GM23338 (cell line): ENCODE measurements around the gene XPC.

Experiments used
- CREB1 ChIP-seq: fragments of 250-450 bp; sonication (Bioruptor Pico); IDR thresholded peaks from 2 replicates; pipeline ENCODE4 v1.5.0; 2020; ENCODE audit warnings: low read depth, mild to moderate bottlenecking, moderate library complexity
- CTCF ChIP-seq, 2 experiments: fragments of 200-600 bp in 1 of 2; sonication (generic) in 1 of 2; conservative IDR thresholded peaks; 2 replicates each; pipeline versions ENCODE4 v1.5.1 to v1.6.1; 2016 to 2017; ENCODE audit warnings: antibody characterized with exemption in 2 of 2, low read depth in 2 of 2, mild to moderate bottlenecking in 2 of 2, moderate library complexity in 1 of 2
- EZH2 ChIP-seq: fragments of 200-600 bp; sonication (generic); IDR thresholded peaks from one replicate; pipeline ENCODE4 v1.8.0; 2017; ENCODE audit warnings: antibody characterized with exemption, mild to moderate bottlenecking, low read depth; ENCODE audit not compliant: unreplicated experiment
- EZH2phosphoT487 ChIP-seq: fragments of 200-600 bp; sonication (generic); IDR thresholded peaks from one replicate; pipeline ENCODE4 v1.8.1; 2018; ENCODE audit warnings: antibody characterized with exemption; ENCODE audit not compliant: unreplicated experiment
- JUNB ChIP-seq: IDR thresholded peaks from one replicate; pipeline ENCODE4 v1.6.1; 2016; ENCODE audit warnings: antibody characterized with exemption; ENCODE audit not compliant: unreplicated experiment
- NANOG ChIP-seq: IDR thresholded peaks from 2 replicates; pipeline ENCODE4 v1.6.1; 2016; ENCODE audit warnings: antibody characterized with exemption, borderline replicate concordance
- POLR2AphosphoS5 ChIP-seq: IDR thresholded peaks from 2 replicates; pipeline ENCODE4 v1.6.1; 2016; ENCODE audit warnings: antibody characterized with exemption, low read depth
- ZNF114 ChIP-seq: fragments of 250-450 bp; sonication (Bioruptor Pico); IDR thresholded peaks from 2 replicates; pipeline ENCODE4 v1.5.0; 2020; ENCODE audit warnings: mild to moderate bottlenecking, moderate library complexity
- ZNF331 ChIP-seq: fragments of 250-450 bp; sonication (Bioruptor Pico); IDR thresholded peaks from 2 replicates; pipeline ENCODE4 v1.5.0; 2020; ENCODE audit warnings: low read depth, mild to moderate bottlenecking, moderate library complexity
- TF ChIP-seq, protein P1 (sequence below): IDR thresholded peaks from one replicate; pipeline ENCODE4 v1.6.1; 2018; ENCODE audit warnings: antibody characterized with exemption; ENCODE audit not compliant: unreplicated experiment
- TF ChIP-seq, protein P2 (sequence below): IDR thresholded peaks from 2 replicates; pipeline ENCODE4 v1.6.1; 2016; ENCODE audit warnings: antibody characterized with exemption

- TF ChIP-seq CTCF (conservative IDR thresholded peaks at IDR 0.05; ENCODE audit: low read depth in 2 of 2) (no peak), POLR2AphosphoS5 (no peak), EZH2phosphoT487 (no peak), EZH2 (no peak), NANOG (no peak), CREB1 (CRISPR knock-in tag) (no peak), ZNF331 (CRISPR knock-in tag) (no peak), JUNB (no peak), ZNF114 (no peak)
- TF ChIP-seq, protein P1, sequence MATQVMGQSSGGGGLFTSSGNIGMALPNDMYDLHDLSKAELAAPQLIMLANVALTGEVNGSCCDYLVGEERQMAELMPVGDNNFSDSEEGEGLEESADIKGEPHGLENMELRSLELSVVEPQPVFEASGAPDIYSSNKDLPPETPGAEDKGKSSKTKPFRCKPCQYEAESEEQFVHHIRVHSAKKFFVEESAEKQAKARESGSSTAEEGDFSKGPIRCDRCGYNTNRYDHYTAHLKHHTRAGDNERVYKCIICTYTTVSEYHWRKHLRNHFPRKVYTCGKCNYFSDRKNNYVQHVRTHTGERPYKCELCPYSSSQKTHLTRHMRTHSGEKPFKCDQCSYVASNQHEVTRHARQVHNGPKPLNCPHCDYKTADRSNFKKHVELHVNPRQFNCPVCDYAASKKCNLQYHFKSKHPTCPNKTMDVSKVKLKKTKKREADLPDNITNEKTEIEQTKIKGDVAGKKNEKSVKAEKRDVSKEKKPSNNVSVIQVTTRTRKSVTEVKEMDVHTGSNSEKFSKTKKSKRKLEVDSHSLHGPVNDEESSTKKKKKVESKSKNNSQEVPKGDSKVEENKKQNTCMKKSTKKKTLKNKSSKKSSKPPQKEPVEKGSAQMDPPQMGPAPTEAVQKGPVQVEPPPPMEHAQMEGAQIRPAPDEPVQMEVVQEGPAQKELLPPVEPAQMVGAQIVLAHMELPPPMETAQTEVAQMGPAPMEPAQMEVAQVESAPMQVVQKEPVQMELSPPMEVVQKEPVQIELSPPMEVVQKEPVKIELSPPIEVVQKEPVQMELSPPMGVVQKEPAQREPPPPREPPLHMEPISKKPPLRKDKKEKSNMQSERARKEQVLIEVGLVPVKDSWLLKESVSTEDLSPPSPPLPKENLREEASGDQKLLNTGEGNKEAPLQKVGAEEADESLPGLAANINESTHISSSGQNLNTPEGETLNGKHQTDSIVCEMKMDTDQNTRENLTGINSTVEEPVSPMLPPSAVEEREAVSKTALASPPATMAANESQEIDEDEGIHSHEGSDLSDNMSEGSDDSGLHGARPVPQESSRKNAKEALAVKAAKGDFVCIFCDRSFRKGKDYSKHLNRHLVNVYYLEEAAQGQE: no peak
- TF ChIP-seq, protein P2, sequence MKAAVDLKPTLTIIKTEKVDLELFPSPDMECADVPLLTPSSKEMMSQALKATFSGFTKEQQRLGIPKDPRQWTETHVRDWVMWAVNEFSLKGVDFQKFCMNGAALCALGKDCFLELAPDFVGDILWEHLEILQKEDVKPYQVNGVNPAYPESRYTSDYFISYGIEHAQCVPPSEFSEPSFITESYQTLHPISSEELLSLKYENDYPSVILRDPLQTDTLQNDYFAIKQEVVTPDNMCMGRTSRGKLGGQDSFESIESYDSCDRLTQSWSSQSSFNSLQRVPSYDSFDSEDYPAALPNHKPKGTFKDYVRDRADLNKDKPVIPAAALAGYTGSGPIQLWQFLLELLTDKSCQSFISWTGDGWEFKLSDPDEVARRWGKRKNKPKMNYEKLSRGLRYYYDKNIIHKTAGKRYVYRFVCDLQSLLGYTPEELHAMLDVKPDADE: no peak
Observed at GRCh38 chr3:14161282-14161681, 17.1 kb downstream of the XPC start.
